ENCODE data around the gene FKBP1A.

Gene FKBP1A

GRCh38 chr20:1383623-1384404 is 9.0 kb downstream of the FKBP1A start:
- DNase-seq, result no peak

DNA sequence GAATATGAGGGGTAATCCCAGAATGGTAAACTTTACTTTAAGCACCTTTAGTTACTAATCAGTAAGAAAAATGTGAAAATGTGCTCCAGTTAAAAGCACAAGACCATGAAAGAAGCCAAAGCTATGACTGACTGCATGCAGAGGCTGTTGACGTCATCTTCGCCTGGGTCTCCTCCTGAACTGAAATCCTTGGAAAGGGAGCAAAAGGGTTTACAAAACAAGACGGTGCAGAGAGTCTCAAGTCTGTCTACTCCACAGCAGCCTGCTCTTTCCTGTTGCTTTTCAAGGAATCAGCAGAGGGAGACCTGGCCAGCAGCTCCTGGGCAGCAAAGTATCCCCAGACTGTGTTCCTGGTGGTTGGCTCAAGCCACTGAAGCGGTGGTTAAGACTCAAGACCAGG is 10.2 kb downstream of the FKBP1A start:
- no peak for DNase-seq

- peak; percentile 30 to 69 for DNase-seq
Observed at GRCh38 chr20:1381753-1382591, 10.9 kb downstream of the FKBP1A start.

DNA sequence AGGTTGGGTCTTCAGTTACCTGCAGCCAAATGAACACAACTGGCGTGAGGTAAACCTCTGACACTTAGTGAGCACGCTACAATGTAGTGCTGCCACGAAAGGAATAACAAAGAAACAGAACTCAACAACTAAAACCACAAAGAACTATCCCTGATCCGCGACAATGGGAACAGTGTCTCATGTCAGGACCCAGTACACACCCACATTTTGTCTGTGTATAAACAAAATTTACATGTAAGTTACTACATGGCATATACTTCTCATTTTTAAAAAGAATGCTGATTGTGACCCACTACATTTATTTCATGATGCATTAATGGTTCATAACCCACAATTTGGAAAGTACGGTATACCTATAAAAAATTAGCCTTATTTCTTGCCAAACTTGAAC is 14.1 kb downstream of the FKBP1A start:
- no peak for DNase-seq

DNA sequence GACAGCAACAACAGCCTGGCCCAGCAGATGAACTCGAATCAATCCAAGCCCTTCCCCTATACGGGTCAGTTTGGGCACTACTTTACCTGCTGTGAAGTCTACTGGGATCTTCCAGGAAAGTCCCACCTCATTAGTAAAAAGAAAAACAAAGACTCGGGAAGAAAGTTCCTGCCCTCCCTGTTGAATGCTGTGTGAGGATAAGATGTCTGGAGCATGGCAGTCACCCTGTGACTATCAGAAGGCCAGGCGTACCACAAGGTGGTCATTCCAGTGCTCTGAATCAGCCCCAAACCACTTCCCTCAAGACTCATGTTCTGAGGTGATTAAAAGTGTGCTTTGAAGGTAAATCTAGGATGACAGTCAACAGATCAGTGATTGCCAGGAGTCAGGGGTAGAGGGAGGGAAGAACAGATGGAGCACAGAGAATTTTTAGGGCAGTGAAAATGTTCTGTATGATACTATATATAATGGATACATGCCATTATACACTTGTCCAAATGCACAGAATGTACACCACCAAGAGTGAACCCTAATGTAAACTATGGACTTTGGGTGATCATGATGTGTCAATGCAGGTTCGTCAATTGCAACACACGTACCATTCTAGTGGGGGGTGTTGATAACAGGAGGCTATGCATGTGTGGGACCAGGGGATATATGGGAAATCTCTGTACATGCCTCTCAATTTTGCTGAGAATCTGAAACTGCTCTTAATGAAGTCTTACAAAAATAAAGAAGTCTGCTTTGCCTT is 14.7 kb downstream of the FKBP1A start:
- no peak for DNase-seq

DNA sequence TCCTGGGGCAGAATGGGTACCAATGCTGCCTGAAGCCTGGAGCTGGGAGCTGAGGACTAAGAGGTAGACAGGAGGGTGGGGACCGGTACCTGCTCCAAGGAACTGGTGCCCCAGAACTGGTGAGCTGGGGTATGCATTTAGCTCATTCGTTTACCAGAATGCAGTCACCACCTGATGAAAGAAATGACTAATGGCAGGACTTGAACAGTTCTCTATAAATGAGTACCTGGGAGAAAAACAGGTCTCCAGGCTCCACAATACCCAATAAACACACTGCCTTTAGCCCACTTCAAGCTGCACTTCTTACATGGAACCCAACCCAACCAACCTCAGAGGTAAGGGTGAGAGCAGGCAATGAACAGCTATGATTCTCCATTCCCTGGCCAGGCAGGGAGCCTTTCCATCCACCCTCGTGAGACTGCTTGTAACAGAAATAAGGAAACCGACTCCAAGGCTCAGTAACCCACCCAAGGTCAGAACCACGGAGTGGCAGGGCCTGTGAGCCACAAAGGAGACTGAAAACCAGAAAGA is 15.4 kb downstream of the FKBP1A start:
- DNase-seq, result no peak

GRCh38 chr20:1376408-1377270 is 16.2 kb downstream of the FKBP1A start:
- DNase-seq, result no peak

DNA sequence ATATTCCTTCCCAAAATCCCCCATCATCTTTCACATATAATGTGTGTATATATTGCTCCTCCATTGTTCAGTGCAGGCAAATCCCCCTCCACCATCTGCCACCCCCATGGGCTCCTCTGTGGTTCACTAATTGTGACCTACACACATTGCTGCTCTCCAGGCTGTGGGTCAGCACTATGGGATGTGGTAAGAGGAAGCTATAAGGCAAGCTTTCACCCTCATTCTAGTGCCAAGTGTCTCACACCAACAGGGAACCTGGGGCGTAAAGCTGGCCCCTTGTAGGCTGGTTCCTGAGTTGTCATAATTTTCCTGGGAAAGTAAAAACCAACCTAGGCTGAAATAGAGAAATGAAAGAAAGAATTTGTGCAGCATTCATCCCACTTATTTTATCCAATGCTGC is 16.8 kb downstream of the FKBP1A start:
- DNase-seq, result peak; percentile 24 to 71

GRCh38 chr20:1375515-1375914 is 17.3 kb downstream of the FKBP1A start:
- peak in 1 of 2 experiments; percentile 40 for DNase-seq

DNA sequence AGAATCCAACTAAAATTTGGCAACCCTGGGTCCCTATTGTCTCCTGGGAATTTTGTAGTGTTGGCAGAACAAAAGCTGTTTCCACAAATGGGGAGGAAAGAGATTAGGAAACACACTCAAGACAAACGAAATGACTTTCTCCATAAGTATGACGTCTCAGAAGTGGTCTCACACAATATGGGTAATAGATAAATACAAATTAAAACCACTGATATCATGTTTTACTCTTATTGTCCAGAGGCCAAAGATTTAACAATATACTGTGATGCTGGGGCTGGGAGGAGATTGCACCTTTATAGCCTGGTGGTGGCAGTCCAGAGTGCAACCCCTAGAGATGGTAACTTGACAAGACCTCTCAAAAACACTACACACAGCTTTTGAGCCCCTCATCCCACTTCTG is 18.6 kb downstream of the FKBP1A start:
- DNase-seq, result no peak

DNA sequence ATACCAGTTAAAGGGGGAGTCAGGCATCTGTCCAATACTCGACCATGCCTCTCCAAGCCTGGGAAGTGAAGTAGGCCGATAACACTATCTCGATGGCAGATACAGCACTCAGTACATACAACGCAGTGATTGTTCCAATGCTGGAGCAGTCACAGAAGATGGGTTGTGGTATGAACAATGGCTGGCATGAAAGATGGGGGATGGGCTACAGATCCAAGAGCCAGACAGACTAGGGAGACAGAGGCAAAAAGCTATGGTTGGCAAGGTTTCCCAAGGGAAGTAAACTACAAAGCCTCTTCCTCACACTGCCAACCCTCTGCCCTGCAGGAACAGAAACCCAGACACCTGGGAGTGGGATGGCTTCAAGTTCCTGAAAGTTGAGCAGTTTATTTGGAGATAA is 19.2 kb downstream of the FKBP1A start:
- DNase-seq, result no peak

DNA sequence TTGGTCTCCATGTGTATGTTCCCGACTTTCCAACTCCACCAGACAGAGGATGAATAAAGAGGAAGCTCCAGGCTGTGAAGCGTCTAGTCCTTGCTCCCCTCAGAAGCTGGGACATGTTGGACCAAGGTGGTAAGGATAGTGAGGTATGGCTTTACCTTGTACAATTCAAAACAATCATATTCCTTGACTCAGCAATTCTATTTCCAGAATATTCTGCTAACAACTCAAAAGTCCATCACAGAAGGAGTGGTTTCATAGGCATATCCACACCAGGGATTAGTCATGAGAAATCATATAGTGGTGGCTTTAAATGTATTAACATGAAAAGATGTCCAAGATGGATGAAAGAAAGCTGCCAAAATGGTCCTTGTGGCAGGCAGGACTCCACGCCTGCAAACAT is 19.8 kb downstream of the FKBP1A start:
- DNase-seq, result no peak

DNA sequence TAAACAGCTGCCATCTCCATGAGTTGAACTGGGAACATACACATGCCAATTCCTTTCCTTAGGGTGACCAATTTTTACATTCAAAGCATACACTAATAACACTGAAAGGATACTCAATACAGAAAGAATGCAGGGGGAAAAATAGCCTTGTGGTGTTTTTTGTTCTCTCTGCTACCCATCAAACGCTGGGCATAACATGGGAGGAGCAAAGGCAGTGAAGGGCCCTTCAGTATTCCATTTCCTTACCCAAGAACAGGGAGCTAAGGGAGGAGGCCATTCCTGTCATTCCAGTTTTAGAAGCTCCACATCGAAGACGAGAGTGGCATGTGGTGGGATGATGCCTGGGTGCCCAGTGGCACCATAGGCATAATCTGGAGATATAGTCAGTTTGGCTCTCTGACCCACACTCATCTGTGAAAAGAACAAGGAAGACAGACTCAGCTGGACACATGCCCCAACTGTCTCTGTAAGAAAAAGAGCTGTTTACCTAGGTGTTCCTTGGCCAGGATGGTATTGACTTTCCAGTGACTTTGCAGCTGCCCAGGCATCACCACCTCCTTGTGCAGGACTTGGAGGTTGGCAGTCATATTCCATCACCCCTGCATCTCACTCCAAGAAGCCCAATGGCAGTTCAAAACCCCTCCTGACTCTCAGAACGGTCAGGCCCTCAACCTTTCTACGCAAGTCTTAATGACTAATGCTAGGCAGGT is 20.9 kb downstream of the FKBP1A start:
- no peak for DNase-seq

GRCh38 chr20:1371202-1371782 is 21.6 kb downstream of the FKBP1A start:
- no peak for DNase-seq

- no peak for DNase-seq
Observed at GRCh38 chr20:1370548-1371110, 22.2 kb downstream of the FKBP1A start.

DNA sequence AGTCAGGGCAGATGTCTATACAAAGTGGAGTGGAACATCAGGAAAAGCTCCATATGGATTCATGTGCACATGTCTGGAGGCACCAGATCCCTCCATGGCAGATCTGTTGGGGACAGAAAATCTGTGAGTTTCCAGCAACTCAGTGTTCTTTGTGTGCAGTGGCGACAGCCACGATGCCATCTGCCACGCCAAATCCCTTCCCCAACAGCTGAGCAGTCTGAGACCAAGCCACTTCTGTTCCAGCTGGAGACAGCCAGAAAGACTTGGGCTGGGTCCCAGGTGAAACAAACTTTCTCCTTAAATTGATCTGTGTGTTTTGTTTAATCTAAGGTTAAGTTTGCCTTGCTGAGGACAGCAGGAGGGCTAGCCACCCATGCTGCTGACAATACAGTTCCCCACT is 22.9 kb downstream of the FKBP1A start:
- DNase-seq, result peak; percentile 85 to 95

DNA sequence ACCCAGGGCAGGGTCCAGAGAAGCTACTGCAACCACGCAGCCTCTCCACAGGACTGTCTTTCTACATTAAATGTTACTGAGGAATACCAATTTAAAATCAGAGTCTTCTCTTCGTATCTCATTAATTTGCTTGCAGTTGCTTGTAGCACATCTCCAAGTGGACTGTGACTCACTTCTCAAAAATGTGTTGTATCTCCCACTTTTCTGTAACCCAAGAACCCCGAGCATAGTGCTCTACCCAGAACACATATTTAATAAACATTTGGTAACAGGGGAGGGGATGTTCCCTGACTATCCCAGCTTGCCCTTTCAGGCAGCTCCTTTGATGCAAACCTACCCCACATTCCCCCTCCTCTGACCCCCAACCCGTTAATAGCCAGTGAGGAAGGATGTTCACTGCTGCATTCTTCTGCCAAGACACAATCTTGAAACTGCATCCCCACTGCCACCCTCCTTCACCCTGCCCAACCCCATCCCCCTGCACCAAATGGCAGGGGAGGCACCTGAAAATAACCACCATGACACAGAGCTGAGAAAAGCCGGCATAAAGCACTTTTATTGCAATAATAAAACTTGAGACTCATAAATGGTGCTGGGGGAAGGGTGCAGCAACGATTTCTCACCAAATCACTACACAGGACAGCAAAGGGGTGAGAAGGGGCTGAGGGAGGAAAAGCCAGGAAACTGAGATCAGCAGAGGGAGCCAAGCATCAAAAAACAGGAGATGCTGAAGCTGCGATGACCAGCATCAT is 24.2 kb downstream of the FKBP1A start:
- DNase-seq, result no peak

- DNase-seq, result no peak
Observed at GRCh38 chr20:1367479-1367878, 25.4 kb downstream of the FKBP1A start.

GRCh38 chr20:1364106-1364505 is 28.7 kb downstream of the FKBP1A start:
- no peak for DNase-seq

DNA sequence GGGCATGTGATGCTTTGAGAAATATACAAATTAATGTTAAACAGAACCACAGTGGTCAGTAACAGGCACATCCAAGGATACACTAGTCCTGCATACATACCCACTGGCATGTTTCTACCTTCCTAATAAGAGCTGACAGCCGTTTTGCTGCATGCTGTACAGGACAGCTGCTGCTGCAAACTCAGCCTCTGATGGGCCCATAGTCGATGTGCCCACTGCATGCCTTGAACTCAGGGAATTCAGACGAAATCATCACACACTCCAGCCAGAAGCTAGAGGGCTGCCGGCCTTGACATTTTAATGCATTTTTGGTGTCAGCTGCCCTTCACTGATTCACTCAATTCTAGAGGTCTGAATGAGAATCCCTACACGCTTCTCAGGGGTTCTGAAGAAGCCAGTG is 29.3 kb downstream of the FKBP1A start:
- DNase-seq, result peak in 1 of 2 experiments; percentile 34

All from NCI-H524 (cell line).